HG03066 (cell line): ENCODE measurements around the gene ZMPSTE24.

Experiments used
- ATAC-seq: cut with Tn5 transposase; IDR thresholded peaks from one replicate; pipeline ENCODE4 v1.9.1; 2021; ENCODE audit warnings: low read depth; ENCODE audit not compliant: unreplicated experiment

ZMPSTE24 gene

DNA sequence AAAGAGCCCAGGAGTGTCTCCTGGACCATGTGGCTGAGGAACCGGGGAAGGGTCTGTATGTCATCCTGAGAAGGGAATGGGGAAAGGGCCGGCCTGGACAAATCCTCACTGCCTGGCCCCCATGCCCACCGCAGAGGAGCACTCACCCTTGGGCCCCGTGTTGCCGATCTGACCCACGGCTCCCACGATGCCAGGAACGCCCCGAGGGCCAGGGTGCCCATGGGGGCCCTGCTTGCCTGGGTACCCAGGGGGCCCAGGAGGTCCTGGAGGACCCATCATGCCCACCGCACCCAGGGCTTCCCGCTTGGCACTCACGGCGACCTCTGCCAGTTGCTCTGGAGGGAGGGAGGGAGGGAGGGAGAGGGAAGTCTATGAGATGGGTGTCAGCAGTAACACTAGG, 44.4 kb downstream of the ZMPSTE24 start:
- no peak for ATAC-seq

DNA sequence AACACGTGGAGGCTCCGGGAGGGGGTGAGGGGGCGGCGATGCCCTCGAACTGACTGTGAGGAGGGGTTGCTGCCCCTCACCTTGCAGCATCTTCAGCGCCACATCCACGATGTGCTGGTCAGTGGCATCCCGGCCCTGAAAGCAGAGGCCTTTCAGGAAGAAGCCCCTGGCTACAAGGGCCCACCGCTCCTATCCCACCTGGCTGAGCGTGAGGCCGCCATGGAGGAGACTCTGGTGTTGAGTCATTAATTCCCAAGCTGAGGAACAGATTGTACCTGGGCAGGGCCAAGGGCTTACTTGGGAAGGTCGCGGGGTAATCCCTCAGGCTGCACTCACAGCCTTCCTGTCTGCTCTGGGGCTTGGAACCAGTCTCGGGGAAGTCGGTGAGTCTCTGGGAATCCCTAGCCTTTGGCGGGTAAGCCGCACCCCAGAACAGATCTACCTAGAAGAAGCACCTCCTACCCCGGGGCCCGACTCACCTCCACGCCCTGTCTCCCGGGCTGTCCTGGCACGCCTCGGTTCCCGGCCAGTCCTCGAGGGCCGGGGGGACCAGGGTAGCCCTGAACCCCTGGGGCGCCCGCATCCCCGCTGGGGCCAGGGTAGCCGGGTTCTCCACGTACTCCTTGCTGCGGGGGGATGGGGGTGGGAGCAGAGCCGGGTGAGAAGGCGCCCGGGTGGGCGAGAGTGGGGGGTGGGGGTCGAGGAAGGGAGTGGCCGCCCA, 45.2 kb downstream of the ZMPSTE24 start:
- ATAC-seq = no peak

DNA sequence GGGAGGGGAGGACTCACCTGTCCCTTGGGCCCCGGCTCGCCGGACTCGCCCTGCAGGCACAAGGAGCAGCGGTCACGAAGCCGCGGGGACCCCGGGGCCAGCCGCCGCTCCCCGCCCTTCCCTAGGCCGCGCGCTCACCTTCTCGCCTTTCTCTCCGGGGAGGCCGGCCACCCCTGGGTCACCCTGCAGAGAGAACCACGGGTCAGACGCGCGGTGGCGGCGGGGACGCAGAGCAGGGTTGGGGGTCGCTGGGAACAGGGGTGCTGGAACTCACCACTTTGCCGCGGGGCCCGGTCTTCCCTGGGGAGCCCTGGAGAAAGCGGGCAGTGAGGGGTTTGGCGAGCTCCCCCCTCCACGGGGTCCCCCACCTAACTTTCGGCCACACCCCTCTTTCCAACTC, 45.8 kb downstream of the ZMPSTE24 start:
- no peak for ATAC-seq

DNA sequence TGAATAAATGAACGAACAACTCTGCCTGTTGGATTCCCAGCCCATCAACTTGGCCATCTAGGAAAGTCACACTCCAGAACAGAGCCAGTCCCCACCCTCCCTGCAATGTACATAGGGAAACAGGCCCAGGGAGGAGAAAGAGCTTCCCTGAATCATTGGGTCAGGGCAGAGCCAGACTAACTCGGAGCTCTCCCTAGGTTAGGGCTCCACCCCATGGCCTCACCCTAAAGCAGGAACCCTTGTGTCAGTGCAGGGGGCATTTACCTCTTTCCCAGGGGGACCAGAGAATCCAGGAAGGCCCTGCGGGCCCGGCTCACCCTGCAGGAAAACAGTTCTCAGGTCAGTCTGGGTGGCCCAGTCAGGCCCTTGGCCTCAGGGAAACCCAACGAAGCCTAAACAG, 47.4 kb downstream of the ZMPSTE24 start:
- no peak for ATAC-seq

DNA sequence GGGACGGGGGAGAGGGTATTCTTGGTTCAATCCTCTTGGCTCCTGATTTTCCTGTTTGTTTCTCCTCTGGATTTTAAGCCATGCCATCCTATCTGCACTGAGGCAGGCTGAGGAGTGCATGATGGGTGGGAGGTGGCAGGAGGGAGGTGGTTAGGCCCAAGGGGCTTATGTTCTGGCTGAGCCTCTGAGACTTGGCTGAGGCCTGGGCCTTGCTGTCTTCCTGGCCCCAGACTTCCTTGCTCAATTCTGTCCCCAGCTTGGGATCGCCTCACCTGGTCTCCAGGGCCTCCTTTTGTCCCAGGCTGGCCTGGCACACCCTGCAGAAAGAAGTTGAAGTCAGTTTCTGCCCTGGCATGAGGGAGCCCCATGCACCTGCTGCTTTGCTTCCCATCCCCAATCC, 47.8 kb downstream of the ZMPSTE24 start:
- ATAC-seq = no peak

DNA sequence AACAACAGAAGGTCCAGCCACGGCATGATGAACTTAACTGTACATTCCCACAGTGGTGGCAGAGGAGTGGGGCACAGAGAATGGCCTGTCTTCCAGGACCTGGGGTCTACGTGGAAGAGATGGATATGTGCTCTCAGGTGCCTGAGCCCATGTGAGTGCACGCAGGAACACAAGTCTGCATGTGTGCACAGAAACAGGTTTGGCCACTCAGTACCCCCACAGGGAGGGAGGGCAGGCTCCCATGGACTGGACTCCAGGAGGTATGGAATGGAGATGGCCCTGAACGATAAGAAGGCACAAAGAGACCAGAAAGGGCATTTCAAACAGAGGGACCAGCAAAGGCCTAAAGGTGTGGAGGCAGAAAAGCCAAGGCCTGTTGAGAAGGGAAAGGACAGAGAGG, 48.3 kb downstream of the ZMPSTE24 start:
- no peak for ATAC-seq

DNA sequence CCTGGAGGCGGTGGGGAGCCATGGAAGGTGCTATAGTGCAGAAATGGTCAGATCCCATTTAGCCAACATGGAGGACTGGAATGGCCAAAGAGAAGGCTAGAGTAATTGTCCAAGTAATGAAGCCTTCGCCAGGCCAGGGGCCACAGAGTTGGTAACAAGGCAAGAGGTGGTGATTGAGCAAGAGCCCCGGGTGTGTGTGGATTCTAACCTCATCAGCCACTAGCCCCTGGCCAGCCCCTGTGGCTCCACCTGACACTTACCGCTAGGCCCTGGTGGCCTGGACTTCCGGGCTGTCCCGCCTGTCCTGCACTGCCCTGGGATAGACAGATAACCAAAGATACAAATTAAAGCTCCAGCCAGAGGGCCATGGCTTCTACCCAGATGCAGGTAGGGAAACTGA, 49.1 kb downstream of the ZMPSTE24 start:
- ATAC-seq = no peak

DNA sequence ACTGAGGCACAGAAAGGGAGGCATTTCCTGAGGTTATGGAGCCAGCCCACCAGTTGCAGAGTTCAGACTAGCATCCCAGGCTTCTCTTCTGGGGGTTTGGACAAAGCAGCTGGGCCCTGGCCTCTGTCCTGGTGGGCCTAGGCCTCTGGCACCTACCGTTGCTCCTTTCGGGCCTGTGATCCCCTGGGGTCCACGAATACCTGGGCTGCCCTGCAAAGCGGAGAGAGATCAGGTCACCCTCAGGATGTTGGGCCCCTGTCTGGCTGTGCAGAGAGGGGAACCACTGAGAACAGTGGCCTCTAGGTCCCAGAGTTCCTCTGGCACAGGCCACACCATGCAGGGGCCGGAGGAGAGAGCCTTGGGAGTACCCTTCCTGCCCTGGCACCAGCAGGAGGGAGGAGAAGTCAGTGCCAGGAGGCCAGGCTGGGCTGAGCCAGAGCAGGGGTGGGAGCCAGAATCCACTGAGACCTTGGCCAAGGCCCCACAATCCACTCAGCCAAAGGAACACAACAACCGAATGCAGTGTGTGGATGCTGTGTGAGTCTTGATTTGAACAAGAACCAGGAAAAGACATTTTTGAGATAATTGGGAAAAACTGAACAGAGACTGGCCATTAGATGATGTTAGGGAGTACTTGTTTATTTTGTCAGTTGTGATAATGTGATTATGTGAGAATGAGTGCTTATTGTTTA, 50.1 kb downstream of the ZMPSTE24 start:
- ATAC-seq = no peak

DNA sequence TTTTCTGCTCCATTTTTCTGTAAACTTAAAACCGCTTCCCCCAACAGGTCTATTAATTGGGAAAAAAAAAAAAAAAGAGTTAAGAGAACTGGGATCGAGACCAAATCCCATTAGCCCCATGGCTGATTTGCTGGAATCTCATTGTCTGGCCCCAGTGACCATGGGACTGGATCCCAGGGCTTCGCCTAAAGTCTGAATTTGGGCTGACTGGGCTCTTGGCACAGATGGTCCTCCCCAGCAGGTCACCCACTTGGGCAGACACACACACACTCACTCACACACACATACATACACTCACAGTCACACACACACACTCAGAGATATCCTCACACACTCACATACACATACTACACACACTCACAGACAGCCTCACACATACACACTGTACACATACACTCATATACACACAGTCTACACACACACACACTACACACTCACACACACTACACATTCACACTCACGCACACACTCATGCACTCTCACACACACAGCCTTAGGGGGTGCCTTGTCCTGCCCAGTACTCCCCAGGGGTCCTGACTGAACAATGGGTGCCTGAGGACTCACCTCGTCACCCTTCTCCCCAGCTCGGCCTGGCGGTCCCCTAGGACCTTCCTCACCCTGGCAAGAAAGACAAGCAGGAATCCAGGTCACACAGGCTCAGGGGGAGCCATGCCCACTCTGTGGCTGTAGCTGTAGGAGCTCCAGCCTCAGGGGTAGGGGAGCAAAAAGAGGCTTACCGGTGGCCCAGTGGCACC, 51.5 kb downstream of the ZMPSTE24 start:
- ATAC-seq = no peak

DNA sequence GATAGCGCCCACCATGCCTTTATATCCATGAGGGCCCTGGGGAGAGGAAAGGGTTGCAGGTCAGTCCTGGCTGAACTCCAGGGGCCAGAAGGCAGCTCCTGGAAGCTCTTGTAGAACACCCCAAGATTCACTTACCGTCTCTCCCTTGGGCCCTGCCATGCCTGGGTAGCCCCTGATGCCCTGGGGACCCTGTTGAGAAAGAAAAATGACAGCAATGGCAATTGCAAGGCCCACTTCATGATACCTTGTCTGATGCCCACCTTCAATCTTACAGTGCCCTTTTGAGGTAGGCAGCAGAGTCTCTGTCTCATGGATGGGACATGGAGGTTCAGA, 52.1 kb downstream of the ZMPSTE24 start:
- no peak for ATAC-seq

DNA sequence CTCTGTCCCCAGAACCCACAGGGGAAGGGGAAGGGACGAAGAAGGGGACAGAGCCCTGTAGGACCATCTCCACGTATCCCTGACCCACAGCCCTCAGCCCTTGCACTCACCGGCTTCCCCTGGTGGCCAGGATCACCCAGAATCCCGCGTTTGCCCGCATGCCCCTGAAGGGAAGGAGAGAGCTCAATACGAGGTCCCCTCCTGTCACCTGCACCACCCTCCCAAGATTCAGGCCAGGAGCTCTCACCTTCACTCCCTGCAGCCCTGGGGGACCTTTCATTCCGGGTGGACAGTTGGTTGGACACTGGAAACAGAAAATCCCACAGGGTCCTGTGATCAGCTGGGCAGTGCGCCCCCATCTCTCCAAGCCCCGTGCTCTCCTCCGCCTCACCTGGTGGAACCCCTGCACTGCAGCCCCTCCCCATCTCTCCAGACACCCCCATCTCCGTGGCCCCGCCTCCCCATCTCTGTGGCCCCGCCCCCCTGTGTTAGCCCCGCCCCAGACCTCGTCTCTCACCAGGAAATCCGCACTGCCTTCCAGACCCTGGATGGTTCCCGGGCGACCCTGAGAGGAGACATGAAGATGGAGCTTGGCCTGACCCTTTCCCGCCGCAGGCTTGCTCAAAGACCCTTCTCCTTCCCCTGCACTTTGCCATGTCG, 53.1 kb downstream of the ZMPSTE24 start:
- no peak for ATAC-seq

DNA sequence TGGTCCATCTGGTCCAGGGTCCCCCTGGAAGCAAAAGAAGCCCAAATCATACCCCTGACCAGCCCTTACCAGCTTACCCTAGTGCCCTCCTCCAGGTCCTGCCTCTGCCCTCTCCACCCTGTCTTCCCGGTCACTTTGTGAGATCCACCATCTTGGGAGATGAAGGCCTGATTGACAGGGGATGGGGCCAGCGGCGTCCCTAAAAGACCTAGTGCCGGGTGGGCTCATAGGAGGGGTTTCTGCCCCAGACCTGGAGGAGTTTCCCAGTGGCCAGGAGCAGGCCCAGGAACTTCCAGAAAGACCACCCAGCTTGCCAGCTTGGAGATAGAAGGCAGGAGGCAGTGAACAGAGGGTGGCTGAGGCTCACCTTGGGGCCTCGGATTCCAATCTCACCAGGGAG, 53.7 kb downstream of the ZMPSTE24 start:
- ATAC-seq = no peak

DNA sequence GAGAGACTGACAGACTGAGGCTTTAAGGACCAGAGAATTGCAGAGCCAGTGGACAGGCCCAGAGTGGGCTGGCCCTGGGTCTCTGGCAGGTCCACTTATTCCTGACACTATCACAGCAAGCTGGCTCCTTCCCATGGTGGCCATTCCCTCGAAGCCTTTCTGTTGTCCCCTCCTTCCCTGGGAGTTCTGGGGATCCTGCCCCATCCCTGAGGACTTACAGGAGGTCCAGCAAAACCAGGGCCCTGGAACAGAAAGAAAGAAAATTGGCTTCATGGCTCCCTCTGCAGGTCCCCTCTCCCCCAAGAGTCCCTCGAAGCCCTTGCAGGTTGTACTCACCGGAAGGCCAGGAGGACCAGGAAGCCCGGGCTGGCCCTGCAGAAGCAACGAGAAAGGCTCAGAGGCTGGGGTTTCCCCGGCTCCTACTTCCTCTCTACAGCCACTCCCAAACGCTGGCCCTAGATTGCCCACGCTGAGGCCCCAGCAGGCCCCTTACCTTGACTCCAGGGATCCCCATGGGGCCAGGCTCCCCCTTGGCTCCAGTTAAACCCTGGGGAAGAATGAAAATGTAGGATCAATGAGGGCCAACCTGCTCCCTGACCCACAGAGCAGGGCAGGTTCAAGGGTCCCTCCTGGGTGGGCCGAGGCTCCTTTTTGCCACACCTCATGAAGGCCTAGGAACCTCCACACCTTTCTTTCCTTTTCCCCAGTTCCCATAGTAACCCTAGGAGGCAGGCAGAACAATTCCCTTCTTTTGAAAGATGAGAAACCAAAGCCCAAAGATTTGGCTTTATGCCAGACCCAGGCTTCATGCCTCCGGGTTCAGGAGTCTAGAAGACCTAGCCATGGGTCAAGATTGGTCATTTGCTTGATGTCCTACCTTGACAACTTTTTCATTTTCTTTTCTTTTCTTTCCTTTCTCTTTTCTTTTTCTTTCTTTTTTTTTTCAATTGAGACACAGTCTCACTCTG, 54.5 kb downstream of the ZMPSTE24 start:
- peak; percentile 46 for ATAC-seq

DNA sequence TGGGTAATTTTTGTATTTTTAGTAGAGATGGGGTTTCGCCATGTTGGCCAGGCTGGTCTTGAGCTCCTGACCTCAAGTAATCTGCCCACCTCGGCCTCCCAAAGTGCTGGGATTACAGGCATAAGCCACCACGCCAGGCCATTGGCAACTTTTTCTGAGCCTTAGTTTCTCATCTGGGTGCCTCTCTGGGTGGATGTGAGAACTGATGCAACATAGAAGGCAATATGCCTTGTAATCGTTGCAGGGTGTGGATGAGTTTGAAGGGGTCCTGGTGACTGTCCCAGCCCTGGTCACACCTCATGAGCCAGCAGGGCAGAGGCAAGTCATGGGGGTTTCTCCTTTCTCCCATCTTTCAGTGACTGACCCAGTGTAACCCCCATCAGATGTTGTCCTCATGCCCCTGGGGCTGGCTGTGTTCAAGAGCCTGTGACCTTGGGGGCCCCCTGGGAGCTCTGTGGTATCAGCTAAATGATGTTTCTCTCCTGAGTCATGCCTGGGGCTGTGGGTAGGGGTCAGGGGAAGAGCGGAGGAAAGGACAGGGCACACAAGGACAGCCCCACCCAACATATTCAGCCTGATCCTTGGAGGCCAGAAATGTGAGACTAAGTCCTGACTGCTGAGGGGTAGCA, 55.4 kb downstream of the ZMPSTE24 start:
- no peak for ATAC-seq

DNA sequence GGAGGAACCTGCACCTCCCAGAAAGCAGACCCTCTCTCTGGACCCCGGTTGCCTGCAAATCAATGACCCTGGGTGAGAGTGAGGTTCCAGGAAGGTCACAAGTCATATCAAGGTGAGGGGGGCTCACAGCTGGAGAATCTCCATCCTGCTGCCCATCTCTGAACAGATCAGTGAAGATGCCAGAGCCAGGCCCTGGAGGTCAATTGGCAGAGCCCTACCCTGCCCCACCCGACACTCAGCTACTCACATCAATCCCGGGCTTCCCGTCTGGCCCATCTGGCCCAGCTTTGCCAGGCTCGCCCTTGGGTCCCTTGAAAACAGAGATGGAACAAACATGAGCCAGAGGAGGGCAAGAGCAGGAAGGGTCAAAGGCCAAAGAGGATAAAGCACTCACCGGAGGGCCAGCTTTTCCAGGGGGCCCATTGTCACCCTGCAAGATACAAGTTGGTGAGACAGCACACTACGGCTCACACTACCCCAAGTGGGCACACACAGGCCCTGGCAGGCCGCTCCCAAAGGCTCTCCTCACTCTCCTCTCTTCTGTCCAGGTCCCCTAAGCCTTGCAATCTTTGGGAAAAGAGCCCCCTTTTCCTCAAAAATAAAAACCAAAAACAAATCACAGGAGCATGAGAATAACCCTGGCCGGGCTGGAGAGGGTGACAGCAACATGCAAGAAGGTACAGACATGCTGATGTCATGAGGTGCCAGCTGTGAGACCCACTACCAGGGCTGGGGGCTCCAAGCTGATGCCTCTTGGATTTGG, 56.1 kb downstream of the ZMPSTE24 start:
- no peak for ATAC-seq

DNA sequence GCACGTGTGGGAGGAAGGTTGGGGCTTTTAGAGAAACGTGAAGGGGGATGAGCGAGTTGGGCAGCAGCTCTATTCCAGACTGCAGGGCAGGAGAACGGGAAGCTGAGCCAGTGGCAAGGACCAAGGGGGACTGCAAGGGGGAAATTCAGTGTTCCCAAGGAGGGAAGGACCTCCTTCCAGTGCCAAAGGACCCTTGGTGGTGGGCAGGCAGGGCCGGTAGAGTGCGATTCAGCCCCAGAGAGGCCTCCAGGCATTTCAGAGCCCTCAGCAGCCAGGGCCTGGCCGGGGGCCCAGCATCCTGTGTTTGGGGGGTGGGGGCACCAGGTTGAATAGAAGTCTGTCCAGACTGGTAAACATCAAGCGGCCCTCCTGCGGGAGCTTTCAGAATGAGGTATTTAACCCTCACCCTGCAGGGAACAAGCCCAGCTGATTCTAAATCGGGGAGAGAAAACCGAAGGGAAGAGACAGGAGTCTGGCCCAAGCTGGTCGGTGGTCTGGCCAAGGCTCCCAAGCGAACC, 56.7 kb downstream of the ZMPSTE24 start:
- ATAC-seq = no peak

DNA sequence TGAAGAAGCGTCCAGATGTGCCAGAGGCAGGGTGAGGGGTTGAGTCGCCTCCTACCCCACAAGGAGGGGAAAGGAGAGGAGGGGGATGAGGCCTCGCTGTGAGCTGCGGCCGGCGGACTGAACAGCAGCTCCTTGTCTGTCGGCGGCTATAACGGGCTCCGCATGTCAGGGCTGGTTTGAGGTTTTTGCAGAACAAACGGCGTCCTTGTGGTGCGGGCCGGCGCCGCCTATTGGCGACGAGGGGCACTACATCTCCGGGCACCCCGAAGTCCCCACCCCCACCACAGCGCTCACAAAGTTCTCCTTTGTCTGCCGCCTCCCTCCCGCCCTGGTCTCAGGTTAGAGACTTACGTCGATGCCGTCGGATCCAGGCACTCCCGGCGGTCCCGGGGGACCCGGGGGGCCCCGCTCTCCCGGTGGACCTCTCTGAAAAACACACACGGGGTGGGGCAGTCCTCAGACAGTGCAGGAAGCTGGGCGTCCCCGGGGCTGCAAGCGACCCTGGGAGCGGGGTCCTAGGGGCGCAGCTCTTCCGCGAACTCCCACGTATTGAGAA, 57.3 kb downstream of the ZMPSTE24 start:
- ATAC-seq = no peak

DNA sequence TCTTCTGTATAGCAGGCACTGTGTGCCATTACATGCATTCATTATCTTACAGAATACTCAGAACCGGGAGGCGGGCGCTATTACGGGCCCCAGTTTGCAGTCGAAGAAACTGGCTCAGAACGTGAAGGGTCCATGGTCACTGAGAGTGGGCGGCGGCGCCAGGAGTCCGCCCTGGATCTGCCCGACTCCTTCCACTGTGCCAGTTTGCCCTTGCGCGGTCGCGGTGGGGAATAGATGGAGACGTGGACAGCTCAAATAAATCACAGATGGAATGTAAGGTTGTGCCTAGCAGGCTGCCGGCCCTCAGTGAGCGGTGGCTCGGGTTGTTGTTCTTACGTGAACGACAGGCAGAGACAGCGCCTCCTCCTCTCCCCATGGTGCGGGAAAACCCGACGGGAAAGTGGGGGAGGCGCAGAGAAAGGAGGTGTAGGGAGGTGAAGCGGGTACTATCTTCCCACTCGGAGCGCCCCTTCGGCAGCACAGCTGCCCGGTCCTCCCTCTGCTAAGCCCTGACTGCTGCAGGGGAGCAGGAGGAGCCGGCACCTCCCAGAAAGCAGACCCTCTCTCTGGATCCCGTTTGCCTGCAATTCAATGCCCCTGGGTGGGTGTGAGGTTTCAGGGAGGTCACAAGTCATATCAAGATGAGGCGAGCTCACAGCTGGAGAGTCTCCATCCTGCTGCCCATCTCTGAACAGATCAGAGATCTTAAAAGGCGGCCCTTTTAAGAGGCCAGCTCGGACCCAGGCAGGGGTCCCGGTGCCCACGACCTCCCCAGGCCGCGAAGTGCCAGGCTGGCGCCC, 58.0 kb downstream of the ZMPSTE24 start:
- ATAC-seq = no peak
